ENCODE measurements around the gene WDR1.

WDR1 gene

DNA sequence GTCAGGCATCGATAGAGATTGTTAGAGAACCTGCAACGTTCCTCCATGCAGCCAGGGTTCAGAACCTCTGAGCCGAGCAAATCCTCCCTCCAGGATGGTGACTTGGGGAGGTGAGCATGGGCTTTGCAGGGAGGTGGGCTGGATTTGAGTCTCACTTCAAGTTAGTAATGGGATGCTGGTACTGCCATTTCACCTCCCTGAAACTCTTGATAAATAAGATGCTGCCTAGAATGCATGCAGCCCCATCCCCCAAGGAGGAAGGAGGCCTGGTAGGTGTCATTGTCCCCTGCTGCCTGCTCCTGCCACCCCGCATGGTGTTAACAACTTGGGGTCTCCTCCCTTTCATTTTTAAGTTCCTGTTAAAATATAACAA lies 59.6 kb downstream of the WDR1 start:
- 81 to 93% methylated on average over 3 of the region's 4 CpGs for WGBS, 2 experiments (ENCODE audit: insufficient coverage in 2 of 2)
- Histone ChIP-seq H3K4me3 (ENCODE audit: extremely low read depth, insufficient read depth, low read length, poor library complexity, severe bottlenecking) (no peak overlapping the region), H3K27ac (ENCODE audit: low read depth, low read length, severe bottlenecking) (no peak overlapping the region), H3K4me1 (ENCODE audit: control insufficient read depth, insufficient read depth, low read length, poor library complexity, severe bottlenecking) (no peaks in the 10 kb centered on the region), H3K9me3 (ENCODE audit: control insufficient read depth, low read length) (no peaks in the 10 kb centered on the region), H3K36me3 (ENCODE audit: control insufficient read depth, insufficient read depth, low read length) (no peaks in the 10 kb centered on the region)

DNA sequence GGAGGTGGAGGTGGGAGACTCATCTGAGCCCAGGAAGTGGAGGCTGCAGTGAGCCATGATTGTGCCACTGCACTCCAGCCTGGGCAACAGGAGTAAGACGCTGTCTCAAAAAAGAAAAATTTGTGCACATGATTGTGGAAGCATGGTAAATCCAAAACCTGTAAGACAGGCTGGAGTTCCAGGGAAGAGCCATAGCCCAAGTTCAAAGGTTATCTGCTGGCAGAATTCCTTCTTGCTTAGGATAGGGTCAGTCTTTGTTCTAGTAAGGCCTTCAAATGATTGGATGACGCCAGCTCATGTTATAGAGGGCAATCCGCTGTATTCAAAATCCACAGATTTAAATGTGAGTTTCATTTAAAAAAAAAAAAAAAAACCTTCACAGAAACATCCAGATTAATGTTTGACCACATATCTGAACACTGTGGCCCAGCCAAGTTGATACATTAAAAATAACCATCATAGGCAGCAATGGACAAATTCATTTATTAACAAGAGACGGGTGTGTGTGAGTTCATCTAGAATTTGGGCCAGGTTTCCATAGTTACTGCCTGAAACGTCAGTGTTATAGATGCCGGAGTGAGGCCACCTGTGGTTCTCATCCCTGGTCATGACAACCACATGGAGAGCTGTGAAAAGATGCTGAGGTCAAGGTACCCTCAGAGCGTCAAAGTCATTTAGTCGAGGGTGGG lies 60.1 kb downstream of the WDR1 start:
- H3K4me1 ChIP-seq (ENCODE audit: control insufficient read depth, insufficient read depth, low read length, poor library complexity, severe bottlenecking), result no peaks in the 10 kb centered on the region
- H3K36me3 ChIP-seq (ENCODE audit: control insufficient read depth, insufficient read depth, low read length), result no peaks in the 10 kb centered on the region
- H3K27ac ChIP-seq (ENCODE audit: low read depth, low read length, severe bottlenecking), result no peak overlapping the region
- no peaks in the 10 kb centered on the region for H3K9me3 ChIP-seq (ENCODE audit: control insufficient read depth, low read length)
- WGBS, 2 experiments (ENCODE audit: insufficient coverage in 2 of 2), result 85% methylated on average over 5 to 7 of the region's 8 CpGs
- no peak overlapping the region for H3K4me3 ChIP-seq (ENCODE audit: extremely low read depth, insufficient read depth, low read length, poor library complexity, severe bottlenecking)

DNA sequence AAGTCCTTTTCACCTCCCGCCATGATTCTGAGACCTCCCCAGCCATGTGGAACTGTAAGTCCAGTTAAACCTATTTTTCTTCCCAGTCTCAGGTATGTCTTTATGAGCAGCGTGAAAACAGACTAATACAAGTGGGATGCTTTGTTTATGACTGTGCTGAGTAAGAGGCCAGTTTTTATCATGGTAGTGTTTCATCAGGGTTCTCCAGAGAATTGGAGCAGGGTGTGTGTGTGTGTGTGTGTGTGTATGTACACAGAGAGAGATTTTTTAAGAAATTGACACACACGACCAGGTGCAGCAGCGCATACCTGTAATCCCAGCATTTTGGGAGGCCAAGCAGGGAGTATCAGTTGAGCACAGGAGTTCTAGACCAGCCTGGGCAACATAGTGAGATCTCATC lies 60.7 kb downstream of the WDR1 start:
- 92 to 100% methylated on average over 3 to 4 of the region's 4 CpGs for WGBS, 2 experiments (ENCODE audit: insufficient coverage in 2 of 2)

DNA sequence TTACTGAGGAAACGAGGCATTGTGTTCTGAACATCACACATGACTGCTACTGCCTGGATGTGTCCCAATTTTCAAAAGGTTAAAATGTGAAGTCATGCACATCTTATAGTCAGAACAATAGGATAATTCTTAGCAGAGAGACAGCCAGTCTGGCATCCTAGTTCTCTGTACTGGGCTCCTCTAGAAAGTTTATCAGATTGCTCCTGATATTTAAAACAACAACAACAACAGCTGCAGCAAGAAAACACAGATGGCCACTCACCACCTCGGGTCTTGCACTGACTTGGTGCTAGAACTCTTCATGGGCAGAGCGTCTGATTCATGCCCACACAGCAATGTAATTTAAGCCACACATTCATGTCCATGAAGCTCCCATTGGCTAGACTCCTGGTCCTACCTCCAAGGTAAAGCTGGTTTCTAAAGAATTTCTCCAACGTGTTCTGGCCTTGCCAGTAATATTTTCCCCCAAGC lies 62.0 kb downstream of the WDR1 start:
- no peaks in the 10 kb centered on the region for H3K36me3 ChIP-seq (ENCODE audit: control insufficient read depth, insufficient read depth, low read length)
- H3K4me1 ChIP-seq (ENCODE audit: control insufficient read depth, insufficient read depth, low read length, poor library complexity, severe bottlenecking), result no peaks in the 10 kb centered on the region
- WGBS, 2 experiments (ENCODE audit: insufficient coverage in 2 of 2), result 83 to 96% methylated on average over 3 to 4 of the region's 4 CpGs
- no peak overlapping the region for H3K4me3 ChIP-seq (ENCODE audit: extremely low read depth, insufficient read depth, low read length, poor library complexity, severe bottlenecking)
- H3K9me3 ChIP-seq (ENCODE audit: control insufficient read depth, low read length), result no peaks in the 10 kb centered on the region
- H3K27ac ChIP-seq (ENCODE audit: low read depth, low read length, severe bottlenecking), result no peak overlapping the region

More for the DNA sequence above, 60.7 kb downstream of the WDR1 start:
- H3K27ac ChIP-seq (ENCODE audit: low read depth, low read length, severe bottlenecking), result no peak overlapping the region
- H3K9me3 ChIP-seq (ENCODE audit: control insufficient read depth, low read length), result no peaks in the 10 kb centered on the region
- no peaks in the 10 kb centered on the region for H3K36me3 ChIP-seq (ENCODE audit: control insufficient read depth, insufficient read depth, low read length)
- H3K4me1 ChIP-seq (ENCODE audit: control insufficient read depth, insufficient read depth, low read length, poor library complexity, severe bottlenecking), result no peaks in the 10 kb centered on the region
- H3K4me3 ChIP-seq (ENCODE audit: extremely low read depth, insufficient read depth, low read length, poor library complexity, severe bottlenecking), result no peak overlapping the region

DNA sequence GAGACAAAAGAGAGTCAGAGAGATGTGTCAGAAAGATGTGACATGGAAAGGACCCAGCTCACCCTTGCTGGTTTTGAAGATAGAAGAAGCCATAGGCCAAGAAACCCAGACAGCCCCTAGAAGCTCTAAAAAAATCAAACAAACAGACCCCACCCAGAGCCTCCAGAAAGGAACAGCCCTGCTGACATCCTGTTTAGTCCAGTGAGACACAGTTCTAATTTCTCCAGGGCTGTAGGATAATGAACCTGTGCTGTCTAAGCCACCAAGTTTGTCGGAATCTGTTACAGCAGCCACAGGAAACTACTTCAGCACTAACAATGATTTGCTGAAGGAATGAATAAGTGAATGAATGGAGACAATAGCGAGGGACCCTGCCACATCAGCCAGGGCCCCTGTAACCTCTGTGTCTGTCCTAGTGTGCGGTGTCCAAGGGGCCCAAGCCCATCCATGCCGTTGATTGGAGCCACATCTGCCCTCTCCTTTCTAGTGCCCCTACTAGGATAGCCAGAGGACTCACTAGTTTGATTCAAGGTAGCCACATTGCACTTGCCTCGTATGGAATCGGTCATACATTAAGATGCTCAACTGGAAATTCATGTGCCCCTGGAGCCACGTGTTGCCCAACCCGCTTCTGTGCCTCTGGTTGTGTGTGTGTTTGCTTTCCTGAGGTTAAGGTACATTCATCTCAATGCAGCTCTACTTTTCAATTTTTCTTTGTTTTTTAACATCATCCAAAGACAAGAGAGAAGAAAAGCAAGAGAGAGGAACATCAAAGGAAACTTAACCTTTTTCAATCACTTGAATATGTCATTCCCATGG lies 62.8 kb downstream of the WDR1 start:
- 89 to 94% methylated on average over 4 to 5 of the region's 8 CpGs for WGBS, 2 experiments (ENCODE audit: insufficient coverage in 2 of 2)
- Histone ChIP-seq H3K9me3 (ENCODE audit: control insufficient read depth, low read length) (no peaks in the 10 kb centered on the region), H3K4me3 (ENCODE audit: extremely low read depth, insufficient read depth, low read length, poor library complexity, severe bottlenecking) (no peak overlapping the region), H3K27ac (ENCODE audit: low read depth, low read length, severe bottlenecking) (no peak overlapping the region), H3K4me1 (ENCODE audit: control insufficient read depth, insufficient read depth, low read length, poor library complexity, severe bottlenecking) (no peaks in the 10 kb centered on the region), H3K36me3 (ENCODE audit: control insufficient read depth, insufficient read depth, low read length) (no peaks in the 10 kb centered on the region)

GRCh38 chr4:10051517-10052135 lies 65.0 kb downstream of the WDR1 start:
- no peak overlapping the region for H3K4me3 ChIP-seq (ENCODE audit: extremely low read depth, insufficient read depth, low read length, poor library complexity, severe bottlenecking)
- H3K27ac ChIP-seq (ENCODE audit: low read depth, low read length, severe bottlenecking), result no peak overlapping the region
- no peaks in the 10 kb centered on the region for H3K9me3 ChIP-seq (ENCODE audit: control insufficient read depth, low read length)
- H3K36me3 ChIP-seq (ENCODE audit: control insufficient read depth, insufficient read depth, low read length), result no peaks in the 10 kb centered on the region
- no peaks in the 10 kb centered on the region for H3K4me1 ChIP-seq (ENCODE audit: control insufficient read depth, insufficient read depth, low read length, poor library complexity, severe bottlenecking)
- WGBS, 2 experiments (ENCODE audit: insufficient coverage in 2 of 2), result 81 to 85% methylated on average over 8 to 10 of the region's 11 CpGs

GRCh38 chr4:10050721-10051120 lies 65.9 kb downstream of the WDR1 start:
- Histone ChIP-seq H3K4me3 (ENCODE audit: extremely low read depth, insufficient read depth, low read length, poor library complexity, severe bottlenecking) (no peak overlapping the region), H3K27ac (ENCODE audit: low read depth, low read length, severe bottlenecking) (no peak overlapping the region), H3K36me3 (ENCODE audit: control insufficient read depth, insufficient read depth, low read length) (no peaks in the 10 kb centered on the region), H3K9me3 (ENCODE audit: control insufficient read depth, low read length) (no peaks in the 10 kb centered on the region), H3K4me1 (ENCODE audit: control insufficient read depth, insufficient read depth, low read length, poor library complexity, severe bottlenecking) (no peaks in the 10 kb centered on the region)
- WGBS, 2 experiments (ENCODE audit: insufficient coverage in 2 of 2), result 89 to 100% methylated on average over 3 to 5 of the region's 5 CpGs

- Histone ChIP-seq H3K36me3 (ENCODE audit: control insufficient read depth, insufficient read depth, low read length) (no peaks in the 10 kb centered on the region), H3K27ac (ENCODE audit: low read depth, low read length, severe bottlenecking) (no peak overlapping the region), H3K4me3 (ENCODE audit: extremely low read depth, insufficient read depth, low read length, poor library complexity, severe bottlenecking) (no peak overlapping the region), H3K9me3 (ENCODE audit: control insufficient read depth, low read length) (no peaks in the 10 kb centered on the region), H3K4me1 (ENCODE audit: control insufficient read depth, insufficient read depth, low read length, poor library complexity, severe bottlenecking) (no peaks in the 10 kb centered on the region)
- WGBS, 2 experiments (ENCODE audit: insufficient coverage in 2 of 2), result 57 to 82% methylated on average over 2 to 3 of the region's 3 CpGs
Measured at GRCh38 chr4:10050261-10050661, 66.3 kb downstream of the WDR1 start.

DNA sequence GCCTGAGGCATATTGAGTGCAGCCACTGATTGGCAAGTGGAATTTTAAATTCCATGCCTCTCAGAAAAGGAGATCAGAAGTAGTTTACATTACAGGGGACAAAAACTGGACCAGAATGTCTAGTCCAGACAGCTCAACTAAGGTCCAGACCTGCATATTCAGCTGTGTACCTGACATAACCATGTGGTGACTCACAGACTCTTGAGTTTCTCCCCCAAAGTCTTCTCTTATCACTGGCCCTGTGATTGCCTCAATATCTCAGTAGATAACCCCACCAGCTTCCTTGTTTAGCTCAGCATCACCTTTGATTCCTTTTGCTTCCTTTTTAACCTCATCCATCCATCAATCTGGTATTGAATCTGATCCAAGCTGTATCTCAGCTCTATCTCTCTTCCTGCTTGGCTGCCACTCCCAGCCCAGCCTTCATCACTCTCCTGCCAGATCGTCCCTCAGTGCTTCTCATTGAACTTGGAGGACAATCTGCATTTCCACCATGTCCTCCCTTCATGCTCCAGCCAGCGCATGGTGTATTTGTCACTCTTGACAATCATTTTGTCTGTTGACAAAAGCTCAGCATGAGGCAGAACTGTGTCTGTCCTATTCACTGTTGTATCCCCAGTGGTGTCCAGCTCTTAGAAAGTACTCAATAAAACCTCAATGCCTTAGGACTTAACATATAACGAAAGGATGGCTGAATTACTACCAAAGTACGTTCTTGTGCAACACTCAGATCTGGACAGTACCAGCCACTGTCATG lies 67.5 kb downstream of the WDR1 start:
- H3K36me3 ChIP-seq (ENCODE audit: control insufficient read depth, insufficient read depth, low read length), result no peaks in the 10 kb centered on the region
- no peaks in the 10 kb centered on the region for H3K9me3 ChIP-seq (ENCODE audit: control insufficient read depth, low read length)
- 76 to 86% methylated on average over 3 to 4 of the region's 4 CpGs for WGBS, 2 experiments (ENCODE audit: insufficient coverage in 2 of 2)
- H3K27ac ChIP-seq (ENCODE audit: low read depth, low read length, severe bottlenecking), result no peak overlapping the region
- no peaks in the 10 kb centered on the region for H3K4me1 ChIP-seq (ENCODE audit: control insufficient read depth, insufficient read depth, low read length, poor library complexity, severe bottlenecking)
- no peak overlapping the region for H3K4me3 ChIP-seq (ENCODE audit: extremely low read depth, insufficient read depth, low read length, poor library complexity, severe bottlenecking)

DNA sequence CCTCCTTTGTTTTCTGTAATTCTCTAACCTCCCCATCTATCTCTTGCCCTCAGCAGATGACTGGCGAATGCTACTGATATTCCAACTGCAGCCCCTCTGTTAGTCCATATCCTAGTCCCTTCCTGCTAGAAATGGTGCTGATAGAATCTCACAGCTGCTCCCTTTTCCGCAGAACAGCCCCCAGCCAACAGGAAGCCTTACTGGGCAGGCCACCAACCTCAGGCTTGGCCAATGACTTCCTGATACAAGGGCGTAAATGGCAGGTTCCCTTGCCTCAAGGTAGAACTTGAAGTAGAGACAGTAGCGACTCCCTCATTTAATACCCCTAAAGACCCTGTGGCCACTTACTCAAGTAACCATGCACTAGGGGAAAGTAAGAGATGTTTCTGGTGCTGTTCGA lies 68.6 kb downstream of the WDR1 start:
- Histone ChIP-seq H3K4me1 (ENCODE audit: control insufficient read depth, insufficient read depth, low read length, poor library complexity, severe bottlenecking) (no peaks in the 10 kb centered on the region), H3K9me3 (ENCODE audit: control insufficient read depth, low read length) (no peaks in the 10 kb centered on the region), H3K27ac (ENCODE audit: low read depth, low read length, severe bottlenecking) (no peak overlapping the region), H3K4me3 (ENCODE audit: extremely low read depth, insufficient read depth, low read length, poor library complexity, severe bottlenecking) (no peak overlapping the region), H3K36me3 (ENCODE audit: control insufficient read depth, insufficient read depth, low read length) (no peaks in the 10 kb centered on the region)
- 96 to 100% methylated on average over 2 of the region's 5 CpGs for WGBS, 2 experiments (ENCODE audit: insufficient coverage in 2 of 2)

Data from mesodermal cell (in vitro differentiated cells).